Duodenal mucosa (tissue), 2 donors: ENCODE data around the gene PACSIN3.
A peak's percentile ranks its signal among the peaks of the same experiment; 100 is the strongest.

Experiments
- H3K27ac ChIP-seq: one replicate; pipeline ENCODE4 v1.7.0; 2013; ENCODE audit warnings: low read depth, low read length
- H3K27me3 ChIP-seq, 2 donors: one replicate each; pipeline ENCODE4 v1.7.0; 2013; ENCODE audit warnings: low read length in 2 of 2, control low read depth in 1 of 2; ENCODE audit not compliant: insufficient read depth in 2 of 2, control insufficient read depth in 1 of 2
- H3K36me3 ChIP-seq, 2 donors: one replicate each; pipeline ENCODE4 v1.7.0; 2013; ENCODE audit warnings: low read length in 2 of 2, control low read depth in 1 of 2; ENCODE audit not compliant: insufficient read depth in 2 of 2, control insufficient read depth in 1 of 2
- H3K4me1 ChIP-seq, 2 donors: one replicate each; pipeline ENCODE4 v1.7.0; 2013; ENCODE audit warnings: low read length in 2 of 2, control low read depth in 1 of 2; ENCODE audit not compliant: insufficient read depth in 2 of 2, control insufficient read depth in 1 of 2
- H3K4me3 ChIP-seq, 2 donors: one replicate each; pipeline ENCODE4 v1.7.0; 2013; ENCODE audit warnings: low read length in 2 of 2, low read depth in 1 of 2
- H3K9ac ChIP-seq, 2 donors: one replicate each; pipeline ENCODE4 v1.7.0; 2013; ENCODE audit warnings: low read length in 2 of 2, low read depth in 1 of 2
- H3K9me3 ChIP-seq, 2 donors: one replicate each; pipeline ENCODE4 v1.7.0; 2013; ENCODE audit warnings: low read length in 2 of 2, control low read depth in 1 of 2; ENCODE audit not compliant: control insufficient read depth in 1 of 2

Gene PACSIN3

GRCh38 chr11:47177846-47178245 lies 8.4 kb downstream of the PACSIN3 start:
- H3K9ac ChIP-seq: peak overlapping the region; percentile 82 to 86
- H3K27ac ChIP-seq: peak overlapping the region; percentile 98
- peaks cover 13 to 18% of the 10 kb centered on the region in 2 donors for H3K36me3 ChIP-seq
- H3K27me3 ChIP-seq: no peaks in the 10 kb centered on the region
- no peaks in the 10 kb centered on the region for H3K9me3 ChIP-seq
- peaks cover 23 to 25% of the 10 kb centered on the region in 2 donors for H3K4me1 ChIP-seq
- peak overlapping the region; percentile 75 to 89 for H3K4me3 ChIP-seq

GRCh38 chr11:47177229-47177845 lies 8.9 kb downstream of the PACSIN3 start:
- Histone ChIP-seq H3K27ac (peak overlapping the region; percentile 98), H3K4me1 (peaks cover 23 to 25% of the 10 kb centered on the region in 2 donors), H3K9me3 (no peaks in the 10 kb centered on the region), H3K27me3 (no peaks in the 10 kb centered on the region), H3K9ac (peak overlapping the region; percentile 82 to 86), H3K4me3 (peak overlapping the region; percentile 75 to 89), H3K36me3 (peaks cover 17 to 23% of the 10 kb centered on the region in 2 donors)

- Histone ChIP-seq H3K9me3 (no peaks in the 10 kb centered on the region), H3K27ac (peak within 1 kb of the TSS; percentile 98), H3K4me3 (peak within 1 kb of the TSS; percentile 92 to 96), H3K9ac (peak within 1 kb of the TSS; percentile 90 to 98), H3K4me1 (peaks cover 23 to 25% of the 10 kb centered on the region in 2 donors), H3K36me3 (peaks cover 25 to 31% of the 10 kb centered on the region in 2 donors), H3K27me3 (no peaks in the 10 kb centered on the region)
Measured at GRCh38 chr11:47176328-47177228, 9.7 kb downstream of the PACSIN3 start, which contains the start of gene ARFGAP2. Gene ARFGAP2, minus strand, starts transcription at chr11:47176879. Its CDS starts 26 bp downstream, at chr11:47176853.

GRCh38 chr11:47175746-47176327 lies 10.4 kb downstream of the PACSIN3 start:
- Histone ChIP-seq H3K4me1 (peaks cover 23 to 25% of the 10 kb centered on the region in 2 donors), H3K9ac (peak overlapping the region; percentile 90 to 98), H3K4me3 (peak overlapping the region; percentile 92 to 96), H3K27ac (no peak overlapping the region), H3K27me3 (no peaks in the 10 kb centered on the region), H3K9me3 (no peaks in the 10 kb centered on the region), H3K36me3 (peaks cover 29 to 38% of the 10 kb centered on the region in 2 donors)

DNA sequence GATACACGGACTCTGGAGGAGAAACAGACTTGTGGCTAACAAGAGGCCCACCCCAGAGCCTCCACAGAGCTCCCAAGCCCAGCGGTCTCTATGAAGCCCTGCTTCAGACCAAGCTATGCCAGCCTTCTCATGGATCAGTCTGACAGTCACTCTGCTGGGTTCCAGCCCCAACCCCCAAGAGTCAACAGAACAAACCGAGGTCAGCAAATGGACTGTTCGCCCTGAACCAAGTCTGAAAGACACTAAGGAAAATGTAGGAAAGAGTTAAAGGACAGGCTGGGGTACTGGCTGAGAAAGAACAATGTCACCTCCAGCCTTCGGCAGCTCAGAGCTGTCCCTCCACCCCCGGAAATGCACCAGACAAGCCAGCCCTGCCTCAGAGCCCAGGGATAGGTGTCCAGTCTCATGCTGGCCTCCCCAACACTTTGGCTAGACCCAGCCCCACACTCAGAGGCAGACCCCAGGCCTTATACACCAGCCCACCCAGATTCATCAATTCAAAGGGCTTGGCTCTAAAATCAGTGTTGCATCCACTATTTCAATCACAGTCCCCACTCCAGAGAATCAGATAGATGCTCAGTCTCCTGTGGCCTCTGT lies 13.4 kb downstream of the PACSIN3 start:
- no peak overlapping the region for H3K9ac ChIP-seq
- H3K36me3 ChIP-seq: peaks cover 36 to 62% of the 10 kb centered on the region in 2 donors
- peaks cover 16 to 19% of the 10 kb centered on the region in 2 donors for H3K4me1 ChIP-seq

DNA sequence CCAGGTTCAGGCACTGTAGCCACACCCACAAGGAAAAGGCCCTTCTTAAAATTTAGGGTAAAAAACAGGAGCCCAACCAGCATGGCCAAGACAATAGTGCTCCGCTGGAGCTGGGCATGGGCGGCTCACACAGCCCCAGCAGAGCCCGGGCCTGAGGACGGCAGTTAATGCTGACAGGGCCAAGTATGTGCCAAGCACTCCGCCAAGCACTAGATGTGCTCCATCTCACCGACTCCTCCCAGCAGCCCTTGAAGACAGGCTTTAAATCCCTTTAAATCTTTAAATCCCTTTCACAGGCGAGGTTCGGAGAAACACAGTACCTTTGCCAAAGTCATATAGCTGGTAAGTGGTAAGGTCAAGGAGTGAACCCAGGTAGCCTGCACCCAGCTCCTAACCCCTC lies 14.4 kb downstream of the PACSIN3 start:
- no peak overlapping the region for H3K27ac ChIP-seq
- H3K4me1 ChIP-seq: peaks cover 11 to 12% of the 10 kb centered on the region in 2 donors
- H3K4me3 ChIP-seq: no peak overlapping the region
- H3K27me3 ChIP-seq: no peaks in the 10 kb centered on the region
- peaks cover 42 to 71% of the 10 kb centered on the region in 2 donors for H3K36me3 ChIP-seq
- H3K9me3 ChIP-seq: no peaks in the 10 kb centered on the region
- H3K9ac ChIP-seq: no peak overlapping the region

More for the DNA sequence above, 13.4 kb downstream of the PACSIN3 start:
- H3K9me3 ChIP-seq: no peaks in the 10 kb centered on the region
- H3K4me3 ChIP-seq: no peak overlapping the region
- H3K27ac ChIP-seq: no peak overlapping the region
- H3K27me3 ChIP-seq: no peaks in the 10 kb centered on the region

DNA sequence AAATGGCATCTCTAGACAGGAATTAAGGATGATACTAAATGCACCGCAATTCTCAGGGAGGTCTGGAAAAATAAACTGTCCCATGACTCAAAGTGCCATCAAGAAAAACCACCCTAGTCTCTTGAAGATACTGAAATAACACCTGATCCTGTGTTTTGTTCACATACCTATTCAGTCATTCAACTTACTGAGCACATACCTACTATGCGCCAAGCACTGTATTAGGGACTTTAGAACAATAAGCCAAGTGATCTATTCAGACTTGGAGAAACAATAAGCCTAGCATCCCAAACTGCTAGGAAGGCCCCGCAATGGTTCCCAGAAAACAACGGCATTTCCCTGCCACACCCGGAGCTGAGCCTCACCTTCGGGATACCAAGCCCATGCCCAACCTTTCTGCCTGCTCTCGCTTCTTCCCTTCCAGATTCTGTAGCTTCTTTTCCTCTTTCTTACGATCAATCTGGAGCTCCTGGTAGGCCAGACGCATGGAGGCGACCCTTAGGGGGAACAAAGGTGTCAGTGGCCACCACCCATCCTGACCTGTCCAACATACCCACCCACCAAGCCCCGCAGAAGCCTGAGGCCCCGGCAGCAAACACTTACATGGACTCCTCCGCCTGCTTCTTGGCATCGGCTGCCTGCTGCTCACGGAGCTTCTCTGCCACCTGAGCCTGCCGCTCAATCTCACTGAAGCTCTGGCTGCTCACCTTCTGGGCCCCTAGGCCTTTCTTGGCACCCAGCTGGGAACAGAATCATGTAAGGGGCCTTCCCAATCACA lies 15.0 kb downstream of the PACSIN3 start:
- Histone ChIP-seq H3K4me1 (peaks cover 11 to 12% of the 10 kb centered on the region in 2 donors), H3K27me3 (no peaks in the 10 kb centered on the region), H3K36me3 (peaks cover 48 to 78% of the 10 kb centered on the region in 2 donors), H3K9ac (no peak overlapping the region), H3K27ac (no peak overlapping the region), H3K9me3 (no peaks in the 10 kb centered on the region), H3K4me3 (no peak overlapping the region)

DNA sequence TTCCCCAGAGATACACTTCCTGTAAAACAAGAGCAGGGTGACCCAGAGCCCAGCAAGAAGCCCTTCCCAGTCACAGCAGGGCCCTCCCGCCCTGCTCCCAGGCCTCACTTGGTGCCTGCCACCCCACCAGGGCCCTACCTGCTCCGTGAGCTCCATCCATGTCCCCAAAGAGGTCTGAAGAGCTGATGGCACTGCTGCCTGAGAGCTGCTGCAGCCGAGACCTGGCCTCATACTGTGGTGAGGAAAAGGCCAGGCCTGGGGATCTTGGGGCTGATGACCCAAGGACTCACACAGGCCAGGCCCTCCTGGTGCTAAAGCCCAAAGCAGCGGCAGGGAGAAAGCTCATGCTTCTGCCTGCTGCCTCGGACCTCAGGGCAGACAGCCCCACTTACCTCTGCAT lies 19.9 kb downstream of the PACSIN3 start:
- Histone ChIP-seq H3K9me3 (no peaks in the 10 kb centered on the region), H3K4me1 (no peaks in the 10 kb centered on the region), H3K9ac (no peak overlapping the region), H3K36me3 (peaks cover 44 to 74% of the 10 kb centered on the region in 2 donors), H3K4me3 (no peak overlapping the region), H3K27me3 (no peaks in the 10 kb centered on the region), H3K27ac (no peak overlapping the region)

GRCh38 chr11:47165253-47165840 lies 20.9 kb downstream of the PACSIN3 start:
- H3K36me3 ChIP-seq: peaks cover 41 to 67% of the 10 kb centered on the region in 2 donors
- no peak overlapping the region for H3K4me3 ChIP-seq
- no peak overlapping the region for H3K9ac ChIP-seq
- no peak overlapping the region for H3K27ac ChIP-seq
- no peaks in the 10 kb centered on the region for H3K27me3 ChIP-seq
- H3K9me3 ChIP-seq: no peaks in the 10 kb centered on the region
- H3K4me1 ChIP-seq: no peaks in the 10 kb centered on the region
